ES-I3 (cell line): ENCODE measurements around the gene PLK5.
"Not testable (repeated sequence)": the region's sequence is repeated elsewhere in the genome, so short reads cannot be mapped to it uniquely, and the experiment has no call there.

Experiments
- H3K36me3 ChIP-seq: 2 replicates; pipeline ENCODE4 v1.6.1; 2013; ENCODE audit warnings: mild to moderate bottlenecking, low read length, control low read depth, moderate library complexity; ENCODE audit not compliant: insufficient read depth
- H3K4me1 ChIP-seq: 2 replicates; pipeline ENCODE4 v1.6.1; 2013; ENCODE audit warnings: mild to moderate bottlenecking, control low read depth, low read length; ENCODE audit not compliant: insufficient read depth
- H3K9ac ChIP-seq: 2 replicates; pipeline ENCODE4 v1.6.1; 2013; ENCODE audit warnings: low read depth, mild to moderate bottlenecking, low read length, moderate library complexity
- H3K9me3 ChIP-seq: 2 replicates; pipeline ENCODE4 v1.6.1; 2013; ENCODE audit warnings: mild to moderate bottlenecking, low read length, moderate library complexity; ENCODE audit not compliant: control insufficient read depth, insufficient read depth

Gene PLK5

GRCh38 chr19:1497578-1498235 is 26.2 kb upstream of the PLK5 start:
- Histone ChIP-seq H3K9ac (no peak overlapping the region), H3K4me1 (peaks cover 3% of the 10 kb centered on the region; the same call in 1 of the 2 replicates), H3K9me3 (no peaks in the 10 kb centered on the region), H3K36me3 (no peaks in the 10 kb centered on the region)

- not testable (repeated sequence) for H3K4me1 ChIP-seq, H3K36me3 ChIP-seq, H3K9me3 ChIP-seq, H3K9ac ChIP-seq
Measured at GRCh38 chr19:1499231-1499630, 24.6 kb upstream of the PLK5 start.

- no peaks in the 10 kb centered on the region for H3K9me3 ChIP-seq
Measured at GRCh38 chr19:1501200-1501595, 22.7 kb upstream of the PLK5 start.

GRCh38 chr19:1502433-1503088 is 21.3 kb upstream of the PLK5 start:
- Histone ChIP-seq H3K9me3 (no peaks in the 10 kb centered on the region), H3K36me3 (no peaks in the 10 kb centered on the region), H3K4me1 (peaks cover 4% of the 10 kb centered on the region; the same call in 1 of the 2 replicates), H3K9ac (peak overlapping the region; percentile 56; the same call in 1 of the 2 replicates)

More at GRCh38 chr19:1501200-1501595, 22.7 kb upstream of the PLK5 start:
- Histone ChIP-seq H3K4me1 (peaks cover 4% of the 10 kb centered on the region; the same call in 1 of the 2 replicates), H3K36me3 (no peaks in the 10 kb centered on the region), H3K9ac (no peak overlapping the region)

- no peaks in the 10 kb centered on the region for H3K9me3 ChIP-seq
- H3K9ac ChIP-seq = peak overlapping the region; percentile 56; the same call in 1 of the 2 replicates
- no peaks in the 10 kb centered on the region for H3K36me3 ChIP-seq
- H3K4me1 ChIP-seq = peaks cover 4% of the 10 kb centered on the region; the same call in 1 of the 2 replicates
Measured at GRCh38 chr19:1503089-1503924, 20.6 kb upstream of the PLK5 start.

- Histone ChIP-seq H3K36me3 (no peaks in the 10 kb centered on the region), H3K4me1 (peaks cover 4% of the 10 kb centered on the region; the same call in 1 of the 2 replicates), H3K9me3 (no peaks in the 10 kb centered on the region), H3K9ac (peak overlapping the region; percentile 56; the same call in 1 of the 2 replicates)
Measured at GRCh38 chr19:1503925-1504773, 19.7 kb upstream of the PLK5 start.

- H3K9me3 ChIP-seq = no peaks in the 10 kb centered on the region
- no peak overlapping the region for H3K9ac ChIP-seq
- H3K4me1 ChIP-seq = peaks cover 4% of the 10 kb centered on the region; the same call in 1 of the 2 replicates
- no peaks in the 10 kb centered on the region for H3K36me3 ChIP-seq
Measured at GRCh38 chr19:1505012-1505411, 18.9 kb upstream of the PLK5 start.

- Histone ChIP-seq H3K9ac (no peak overlapping the region), H3K36me3 (no peaks in the 10 kb centered on the region), H3K4me1 (peaks cover 4% of the 10 kb centered on the region; the same call in 1 of the 2 replicates), H3K9me3 (no peaks in the 10 kb centered on the region)
Measured at GRCh38 chr19:1505991-1506881, 17.6 kb upstream of the PLK5 start.

- Histone ChIP-seq H3K9me3 (no peaks in the 10 kb centered on the region), H3K9ac (peak overlapping the region; percentile 63; the same call in 1 of the 2 replicates), H3K36me3 (no peaks in the 10 kb centered on the region), H3K4me1 (peaks cover 4% of the 10 kb centered on the region; the same call in 1 of the 2 replicates)
Measured at GRCh38 chr19:1507192-1507660, 16.7 kb upstream of the PLK5 start.

GRCh38 chr19:1507763-1508506 is 15.9 kb upstream of the PLK5 start:
- peak overlapping the region; percentile 63 for H3K9ac ChIP-seq
- H3K9me3 ChIP-seq = no peaks in the 10 kb centered on the region
- H3K36me3 ChIP-seq = no peaks in the 10 kb centered on the region
- peaks cover 3% of the 10 kb centered on the region; the same call in 1 of the 2 replicates for H3K4me1 ChIP-seq

GRCh38 chr19:1508507-1508856 is 15.4 kb upstream of the PLK5 start:
- peak overlapping the region; percentile 36; the same call in 1 of the 2 replicates for H3K9ac ChIP-seq
- H3K36me3 ChIP-seq = no peaks in the 10 kb centered on the region
- no peaks in the 10 kb centered on the region; the same call in 1 of the 2 replicates for H3K4me1 ChIP-seq
- H3K9me3 ChIP-seq = no peaks in the 10 kb centered on the region

- Histone ChIP-seq H3K9me3 (no peaks in the 10 kb centered on the region), H3K9ac (no peak overlapping the region), H3K4me1 (no peaks in the 10 kb centered on the region)
Measured at GRCh38 chr19:1509602-1510441, 14.1 kb upstream of the PLK5 start.

More at GRCh38 chr19:1509602-1510441, 14.1 kb upstream of the PLK5 start:
- H3K36me3 ChIP-seq = no peaks in the 10 kb centered on the region
